Measurements from ENCODE around the gene TMEM256. TPM values are rescaled to one million over a fixed set of nuclear protein-coding genes. Genes with fewer than 3 reads are reported as not detected.

Gene TMEM256
- total and polyA plus RNA-seq, 2 of the 8 experiments (the other 6 are each of a cell fraction or from before 2014, with no cell fraction given), result 97.0 to 350 TPM

- Histone ChIP-seq H3K4me2 (ENCODE audit: insufficient read depth in 1 of 2, low read depth in 2 of 2, low read length in 2 of 2) (peak overlapping the region; percentile 43 to 90; a peak in 3 of 4 replicates), H2BK120ac (replicated peaks; ENCODE audit: low read depth, low read length) (no peak overlapping the region), H3K4me3 (ENCODE audit: extremely low read depth in 1 of 4, insufficient read depth in 2 of 4, low read depth in 3 of 4, low read length in 4 of 4) (peak overlapping the region in 1 of 4 experiments; percentile 44; a peak in 3 of 8 replicates), H3K79me1 (ENCODE audit: low read depth, low read length) (peaks cover 4% of the 10 kb centered on the region; the same call in 1 of the 2 replicates), H4K91ac (replicated peaks; ENCODE audit: insufficient read length, low read length) (no peak overlapping the region), H3K27me3 (replicated peaks in 1 of 4; ENCODE audit: control insufficient read depth in 3 of 4, extremely low read depth in 1 of 4, insufficient read depth in 3 of 4, low read length in 3 of 4) (no peaks in the 10 kb centered on the region; a peak in 1 of 7 replicates), H3K4ac (replicated peaks; ENCODE audit: insufficient read length, low read depth, low read length) (no peak overlapping the region), H3K36me3 (ENCODE audit: control insufficient read depth in 2 of 4, insufficient read depth in 4 of 4, low read length in 3 of 4) (peaks cover 2 to 22% (median 17%) of the 10 kb centered on the region in 4 experiments; a peak in 5 of 8 replicates), H3K14ac (ENCODE audit: insufficient read length) (no peak overlapping the region), H4K8ac (ENCODE audit: extremely low read depth, insufficient read depth, low read length) (no peak overlapping the region), H2BK15ac (ENCODE audit: low read length) (0 out of 2 replicates have a peak overlapping the region, but pooled peaks have one; percentile 88), H3K79me2 (ENCODE audit: control insufficient read depth in 1 of 2, insufficient read depth in 2 of 2, low read length in 2 of 2) (peaks cover 0 to 5% of the 10 kb centered on the region in 2 experiments; a peak in 1 of 4 replicates), H3K56ac (replicated peaks; ENCODE audit: insufficient read length, low read depth, low read length) (no peak overlapping the region), H2AK5ac (ENCODE audit: low read depth, low read length) (peak overlapping the region; percentile 53; the same call in 1 of the 2 replicates), H3K9ac (replicated peaks in 1 of 4; ENCODE audit: extremely low read depth in 1 of 4, low read depth in 3 of 4, low read length in 3 of 4) (no peak overlapping the region), H4K5ac (ENCODE audit: insufficient read length, low read depth, low read length) (no peak overlapping the region), H2BK5ac (ENCODE audit: low read depth, low read length) (no peak overlapping the region), H3K23ac (ENCODE audit: insufficient read length) (no peak overlapping the region), H3K9me3 (ENCODE audit: insufficient read depth in 2 of 2, low read depth in 1 of 2, low read length in 1 of 2) (no peaks in the 10 kb centered on the region), H3K18ac (ENCODE audit: extremely low read depth, low read length) (no peak overlapping the region), H3K4me1 (replicated peaks in 1 of 4; ENCODE audit: control insufficient read depth in 3 of 4, insufficient read depth in 4 of 4, low read length in 3 of 4) (peaks cover 0 to 19% (median 11%) of the 10 kb centered on the region in 4 experiments; a peak in 5 of 7 replicates), H4K20me1 (replicated peaks in 1 of 2; ENCODE audit: control insufficient read depth in 1 of 2, insufficient read depth in 2 of 2, low read length in 2 of 2) (peaks cover 0 to 19% of the 10 kb centered on the region in 2 experiments), H2BK20ac (ENCODE audit: low read length) (0 out of 2 replicates have a peak overlapping the region, but pooled peaks have one; percentile 32), H2AFZ (ENCODE audit: low read length) (no peak overlapping the region), H3K27ac (ENCODE audit: low read depth, low read length) (no peak overlapping the region), H2BK12ac (ENCODE audit: low read depth, low read length) (peak overlapping the region; percentile 84; the same call in 1 of the 2 replicates), H3K23me2 (ENCODE audit: low read depth, low read length) (peaks cover 13% of the 10 kb centered on the region; the same call in 1 of the 2 replicates)
- ChIA-PET POLR2A (ENCODE audit: partially characterized antibody) (interaction anchor here (0.7 to 8.2 kb wide), 11 partner anchors 11 to 176 kb away, joined by 3 to 66 read pairs (median 3); partner anchors contain the start of genes FGF11, POLR2A, TMEM102 and TNK1), CTCF (ENCODE audit: partially characterized antibody) (interaction anchor here (0.6 to 1.5 kb wide), 5 partner anchors 22 to 152 kb away, joined by 3 to 4 read pairs (median 3); no protein-coding TSS in a partner anchor)
- 83% methylated on average over 6 of the region's 6 CpGs; no CpG with 5 or more reads in 1 of the 2 experiments for WGBS, 2 experiments (ENCODE audit: extremely low coverage in 1 of 2, insufficient coverage in 1 of 2, insufficient read length in 1 of 2, insufficient replicate concordance in 2 of 2, low coverage in 1 of 2, low lambda C conversion rate in 2 of 2, missing lambda C conversion rate in 1 of 2)
- DNase-seq (ENCODE audit: low read depth in 1 of 2, low spot score in 2 of 2) (no peak), FAIRE-seq (no peak)
- TF ChIP-seq JUND (IDR thresholded peaks at IDR 0.05; ENCODE audit: low read length) (no peak), PHF8 (conservative IDR thresholded peaks at IDR 0.05; ENCODE audit: low read depth, low read length) (no peak), ATF3 (IDR thresholded peaks at IDR 0.05; ENCODE audit: insufficient read depth, low read depth, low read length) (no peak)
These were observed 5.0 kb upstream of the TMEM256 start for GRCh38 chr17:7408863-7409262.

Data from H1 (cell line).